ENCODE measurements around the gene MISP3.

The MISP3 gene

GRCh38 chr19:14070268-14071050 lies 2.1 kb upstream of the MISP3 start:
- H3K27me3 ChIP-seq (ENCODE audit: low read depth, low read length) = no peaks in the 10 kb centered on the region
- no peak overlapping the region for H3K9ac ChIP-seq (ENCODE audit: low read length)
- no peak overlapping the region for H3K4me2 ChIP-seq (ENCODE audit: low read length)
- no peaks in the 10 kb centered on the region for H4K20me1 ChIP-seq (ENCODE audit: insufficient read depth, low read length)
- H3K4me1 ChIP-seq (ENCODE audit: low read length) = peaks cover 17% of the 10 kb centered on the region
- H3K4me3 ChIP-seq (ENCODE audit: low read length) = no peak overlapping the region
- no peak overlapping the region for H3K27ac ChIP-seq (ENCODE audit: low read length)
- H2AFZ ChIP-seq (ENCODE audit: low read depth, low read length) = no peak overlapping the region
- H3K36me3 ChIP-seq (replicated peaks; ENCODE audit: low read depth, low read length) = no peaks in the 10 kb centered on the region
- TF ChIP-seq EZH2phosphoT487 (IDR thresholded peaks at IDR 0.05; ENCODE audit: low read depth) = no peak
- no peak for TF ChIP-seq CTCF (IDR thresholded peaks at IDR 0.05; ENCODE audit: low read depth, low read length)
- H3K79me2 ChIP-seq (ENCODE audit: low read length) = no peaks in the 10 kb centered on the region
- no peaks in the 10 kb centered on the region for H3K9me3 ChIP-seq (ENCODE audit: insufficient read depth, low read length)

- 0 out of 2 replicates have a peak overlapping the region, but pooled peaks have one; percentile 12 for H3K27ac ChIP-seq (ENCODE audit: low read length)
- TF ChIP-seq EZH2phosphoT487 (IDR thresholded peaks at IDR 0.05; ENCODE audit: low read depth) (no peak), CTCF (IDR thresholded peaks at IDR 0.05; ENCODE audit: low read depth, low read length) (peak; percentile 20; the same call in 1 of the 2 replicates)
- H4K20me1 ChIP-seq (ENCODE audit: insufficient read depth, low read length) = no peaks in the 10 kb centered on the region
- H3K9me3 ChIP-seq (ENCODE audit: insufficient read depth, low read length) = no peaks in the 10 kb centered on the region
- H2AFZ ChIP-seq (ENCODE audit: low read depth, low read length) = peak overlapping the region; percentile 89
- peak overlapping the region; percentile 91 for H3K4me2 ChIP-seq (ENCODE audit: low read length)
- peaks cover 17% of the 10 kb centered on the region for H3K4me1 ChIP-seq (ENCODE audit: low read length)
- no peaks in the 10 kb centered on the region for H3K79me2 ChIP-seq (ENCODE audit: low read length)
- H3K9ac ChIP-seq (ENCODE audit: low read length) = peak overlapping the region; percentile 60
- H3K27me3 ChIP-seq (ENCODE audit: low read depth, low read length) = no peaks in the 10 kb centered on the region
- H3K4me3 ChIP-seq (ENCODE audit: low read length) = peak overlapping the region; percentile 81
- H3K36me3 ChIP-seq (replicated peaks; ENCODE audit: low read depth, low read length) = no peaks in the 10 kb centered on the region
Observed at GRCh38 chr19:14073261-14073924, 807 bp downstream of the MISP3 start.

- peaks cover 17% of the 10 kb centered on the region for H3K4me1 ChIP-seq (ENCODE audit: low read length)
- H2AFZ ChIP-seq (ENCODE audit: low read depth, low read length) = peak overlapping the region; percentile 33
Observed at GRCh38 chr19:14073925-14074838, 1.6 kb downstream of the MISP3 start.

More at GRCh38 chr19:14073925-14074838, 1.6 kb downstream of the MISP3 start:
- peak overlapping the region; percentile 60 for H3K9ac ChIP-seq (ENCODE audit: low read length)
- H3K4me2 ChIP-seq (ENCODE audit: low read length) = peak overlapping the region; percentile 91
- peak overlapping the region; percentile 81 for H3K4me3 ChIP-seq (ENCODE audit: low read length)
- no peaks in the 10 kb centered on the region for H3K27me3 ChIP-seq (ENCODE audit: low read depth, low read length)
- H3K36me3 ChIP-seq (replicated peaks; ENCODE audit: low read depth, low read length) = no peaks in the 10 kb centered on the region
- no peak overlapping the region for H3K27ac ChIP-seq (ENCODE audit: low read length)
- no peaks in the 10 kb centered on the region for H3K79me2 ChIP-seq (ENCODE audit: low read length)
- TF ChIP-seq EZH2phosphoT487 (IDR thresholded peaks at IDR 0.05; ENCODE audit: low read depth) (no peak), CTCF (IDR thresholded peaks at IDR 0.05; ENCODE audit: low read depth, low read length) (peak; percentile 3; the same call in 1 of the 2 replicates)
- no peaks in the 10 kb centered on the region for H3K9me3 ChIP-seq (ENCODE audit: insufficient read depth, low read length)
- H4K20me1 ChIP-seq (ENCODE audit: insufficient read depth, low read length) = no peaks in the 10 kb centered on the region

Measured in OCI-LY3 (cell line).